Mesenchymal stem cell (in vitro differentiated cells and primary cell): ENCODE measurements around the gene STON2.

Source experiments
- DNase-seq: peaks from one replicate; pipeline ENCODE4 v3.0.0-alpha.2; 2013
- H2AFZ ChIP-seq: one replicate; pipeline ENCODE4 v1.6.1; 2013; ENCODE audit warnings: low read depth, mild to moderate bottlenecking, control low read depth, inconsistent platforms, low read length, moderate library complexity
- H2AK5ac ChIP-seq: 2 replicates; pipeline ENCODE4 v1.6.1; 2013; ENCODE audit warnings: low read length, moderate library complexity, mild to moderate bottlenecking, inconsistent platforms; ENCODE audit not compliant: severe bottlenecking
- H2BK120ac ChIP-seq: one replicate; pipeline ENCODE4 v1.6.1; 2013; ENCODE audit warnings: low read depth, mild to moderate bottlenecking, inconsistent platforms, low read length, moderate library complexity
- H2BK12ac ChIP-seq, 2 experiments: one replicate each; pipeline ENCODE4 v1.6.1; 2013; ENCODE audit warnings: inconsistent platforms in 2 of 2, low read length in 2 of 2, mild to moderate bottlenecking in 2 of 2, moderate library complexity in 2 of 2, control low read depth in 1 of 2
- H2BK15ac ChIP-seq: one replicate; pipeline ENCODE4 v1.6.1; 2013; ENCODE audit warnings: mild to moderate bottlenecking, low read depth, inconsistent platforms; ENCODE audit not compliant: poor library complexity, severe bottlenecking
- H2BK5ac ChIP-seq: 2 replicates; pipeline ENCODE4 v1.6.1; 2013; ENCODE audit warnings: low read depth, mild to moderate bottlenecking, low read length, control low read depth, inconsistent platforms; ENCODE audit not compliant: poor library complexity, severe bottlenecking
- H3K14ac ChIP-seq, 2 experiments: one replicate each; pipeline ENCODE4 v1.6.1; 2013; ENCODE audit warnings: inconsistent platforms in 2 of 2, low read length in 2 of 2, control low read depth in 1 of 2, mild to moderate bottlenecking in 1 of 2, moderate library complexity in 1 of 2
- H3K18ac ChIP-seq, 2 experiments: one replicate each; pipeline ENCODE4 v1.6.1; 2013; ENCODE audit warnings: inconsistent platforms in 2 of 2, low read length in 2 of 2, control low read depth in 1 of 2, low read depth in 1 of 2, mild to moderate bottlenecking in 1 of 2
- H3K23ac ChIP-seq, 2 experiments: one replicate each; pipeline ENCODE4 v1.6.1; 2013; ENCODE audit warnings: inconsistent platforms in 2 of 2, low read length in 2 of 2, mild to moderate bottlenecking in 2 of 2, moderate library complexity in 2 of 2, control low read depth in 1 of 2
- H3K27ac ChIP-seq: 2 replicates; pipeline ENCODE4 v1.5.1; 2013; ENCODE audit warnings: mild to moderate bottlenecking, moderate library complexity, low read length, control low read depth, inconsistent platforms; ENCODE audit not compliant: poor library complexity, severe bottlenecking
- H3K27me3 ChIP-seq, 2 experiments: 2 replicates each; pipeline versions ENCODE4 v1.6.1 to v1.7.0; 2013; ENCODE audit warnings: low read length in 2 of 2, mild to moderate bottlenecking in 2 of 2, moderate library complexity in 2 of 2, control low read depth in 1 of 2, inconsistent platforms in 1 of 2; ENCODE audit not compliant: control insufficient read depth in 1 of 2, insufficient read depth in 1 of 2
- H3K36me3 ChIP-seq, 2 experiments: 2 replicates each; pipeline versions ENCODE4 v1.6.1 to v1.7.0; 2013; ENCODE audit warnings: low read length in 2 of 2, control low read depth in 1 of 2, inconsistent platforms in 1 of 2, low read depth in 1 of 2, mild to moderate bottlenecking in 1 of 2; ENCODE audit not compliant: insufficient read depth in 2 of 2, control insufficient read depth in 1 of 2
- H3K4ac ChIP-seq, 2 experiments: one replicate each; pipeline ENCODE4 v1.6.1; 2013; ENCODE audit warnings: inconsistent platforms in 2 of 2, low read length in 2 of 2, mild to moderate bottlenecking in 2 of 2, moderate library complexity in 2 of 2, control low read depth in 1 of 2, low read depth in 1 of 2
- H3K4me1 ChIP-seq: 2 replicates; pipeline ENCODE4 v1.6.1; 2013; ENCODE audit warnings: low read depth, low read length, control low read depth; ENCODE audit not compliant: control insufficient read depth, insufficient read depth
- H3K4me2 ChIP-seq: 2 replicates; pipeline ENCODE4 v1.6.1; 2013; ENCODE audit warnings: low read length, mild to moderate bottlenecking, inconsistent platforms; ENCODE audit not compliant: poor library complexity, severe bottlenecking
- H3K4me3 ChIP-seq, 2 experiments: 2 replicates each; pipeline versions ENCODE4 v1.5.1 to v1.7.0; 2013; ENCODE audit warnings: low read length in 2 of 2, mild to moderate bottlenecking in 2 of 2, control low read depth in 1 of 2, low read depth in 1 of 2; ENCODE audit not compliant: insufficient read depth in 1 of 2
- H3K79me1 ChIP-seq: replicated peaks from 2 replicates; pipeline ENCODE4 v1.6.1; 2013; ENCODE audit warnings: mild to moderate bottlenecking, control low read depth, low read length, inconsistent platforms; ENCODE audit not compliant: poor library complexity, severe bottlenecking
- H3K9ac ChIP-seq: 2 replicates; pipeline ENCODE4 v1.7.0; 2013; ENCODE audit warnings: mild to moderate bottlenecking, low read length, moderate library complexity
- H3K9me3 ChIP-seq: 2 replicates; pipeline ENCODE4 v1.7.0; 2013; ENCODE audit warnings: mild to moderate bottlenecking, low read length; ENCODE audit not compliant: control insufficient read depth
- H4K8ac ChIP-seq: one replicate; pipeline ENCODE4 v1.6.1; 2013; ENCODE audit warnings: inconsistent platforms, mild to moderate bottlenecking, low read length, moderate library complexity
- H4K91ac ChIP-seq: one replicate; pipeline ENCODE4 v1.6.1; 2013; ENCODE audit warnings: mild to moderate bottlenecking, low read length, inconsistent platforms
- WGBS: methylation state at CpG from one replicate; pipeline ENCODE4 v1.1.7; 2013; ENCODE audit warnings: mixed read lengths; 5-methylcytosine and 5-hydroxymethylcytosine counted together

STON2 gene

GRCh38 chr14:81234278-81234677, 165.8 kb downstream of the STON2 start:
- Histone ChIP-seq H3K27me3 (no peaks in the 10 kb centered on the region), H3K27ac (no peak overlapping the region), H4K8ac (no peak overlapping the region), H3K18ac (no peak overlapping the region), H3K4me2 (no peak overlapping the region), H3K9me3 (no peaks in the 10 kb centered on the region), H2AFZ (no peak overlapping the region), H3K79me1 (no peaks in the 10 kb centered on the region), H3K4me1 (peaks cover 3% of the 10 kb centered on the region), H3K9ac (no peak overlapping the region), H2AK5ac (no peak overlapping the region), H2BK15ac (no peak overlapping the region), H4K91ac (no peak overlapping the region), H2BK12ac (no peak overlapping the region), H2BK5ac (no peak overlapping the region), H3K4ac (no peak overlapping the region), H3K14ac (no peak overlapping the region), H2BK120ac (no peak overlapping the region), H3K4me3 (no peak overlapping the region), H3K23ac (no peak overlapping the region), H3K36me3 (no peaks in the 10 kb centered on the region)
- DNase-seq, result no peak

- Histone ChIP-seq H3K36me3 (no peaks in the 10 kb centered on the region), H3K79me1 (no peaks in the 10 kb centered on the region), H2AFZ (no peak overlapping the region), H3K27me3 (no peaks in the 10 kb centered on the region), H3K4me2 (no peak overlapping the region), H3K14ac (no peak overlapping the region), H3K4me1 (peaks cover 3% of the 10 kb centered on the region), H2BK120ac (no peak overlapping the region), H3K9me3 (no peaks in the 10 kb centered on the region), H3K27ac (no peak overlapping the region), H2BK15ac (no peak overlapping the region), H2AK5ac (no peak overlapping the region), H3K4me3 (no peak overlapping the region), H2BK12ac (no peak overlapping the region), H3K4ac (no peak overlapping the region), H4K8ac (no peak overlapping the region), H4K91ac (no peak overlapping the region), H3K18ac (no peak overlapping the region), H3K23ac (no peak overlapping the region), H2BK5ac (no peak overlapping the region), H3K9ac (no peak overlapping the region)
- DNase-seq, result no peak
- WGBS, result 96% methylated on average over 1 of the region's 1 CpG
Observed at GRCh38 chr14:81233615-81234014, 166.5 kb downstream of the STON2 start.

- H3K36me3 ChIP-seq, result no peaks in the 10 kb centered on the region
- no peak overlapping the region for H3K4me2 ChIP-seq
- no peak overlapping the region for H2BK15ac ChIP-seq
- no peaks in the 10 kb centered on the region for H3K9me3 ChIP-seq
- no peak overlapping the region for H3K23ac ChIP-seq
- WGBS, result 73% methylated on average over 1 of the region's 1 CpG
- H3K4ac ChIP-seq, result no peak overlapping the region
- H4K91ac ChIP-seq, result no peak overlapping the region
- H3K18ac ChIP-seq, result no peak overlapping the region
- no peak overlapping the region for H3K14ac ChIP-seq
- no peak overlapping the region for H2BK120ac ChIP-seq
- no peak overlapping the region for H2AFZ ChIP-seq
- no peak overlapping the region for H2BK5ac ChIP-seq
- H4K8ac ChIP-seq, result no peak overlapping the region
- H3K79me1 ChIP-seq, result no peaks in the 10 kb centered on the region
- no peak overlapping the region for H3K27ac ChIP-seq
- no peak overlapping the region for H3K9ac ChIP-seq
- H3K4me3 ChIP-seq, result no peak overlapping the region
- no peak for DNase-seq
- no peak overlapping the region for H2AK5ac ChIP-seq
- no peak overlapping the region for H2BK12ac ChIP-seq
- no peaks in the 10 kb centered on the region for H3K27me3 ChIP-seq
- peaks cover 3% of the 10 kb centered on the region for H3K4me1 ChIP-seq
Observed at GRCh38 chr14:81231540-81231939, 168.6 kb downstream of the STON2 start.

- no peak overlapping the region for H2BK12ac ChIP-seq
- no peaks in the 10 kb centered on the region for H3K27me3 ChIP-seq
- H3K9me3 ChIP-seq, result no peaks in the 10 kb centered on the region
- H3K4me2 ChIP-seq, result no peak overlapping the region
- H3K36me3 ChIP-seq, result no peaks in the 10 kb centered on the region
- H2BK5ac ChIP-seq, result no peak overlapping the region
- no peak overlapping the region for H3K4ac ChIP-seq
- no CpG with 5 or more reads among the region's 1 CpG for WGBS
- no peak overlapping the region for H2BK120ac ChIP-seq
- no peak overlapping the region for H4K8ac ChIP-seq
- H3K27ac ChIP-seq, result no peak overlapping the region
- no peak overlapping the region for H3K14ac ChIP-seq
- no peak for DNase-seq
- no peak overlapping the region for H3K23ac ChIP-seq
- H2BK15ac ChIP-seq, result no peak overlapping the region
- H3K79me1 ChIP-seq, result no peaks in the 10 kb centered on the region
- H3K9ac ChIP-seq, result no peak overlapping the region
- H4K91ac ChIP-seq, result no peak overlapping the region
- H3K4me1 ChIP-seq, result no peaks in the 10 kb centered on the region
- H2AFZ ChIP-seq, result no peak overlapping the region
- no peak overlapping the region for H2AK5ac ChIP-seq
- no peak overlapping the region for H3K4me3 ChIP-seq
- H3K18ac ChIP-seq, result no peak overlapping the region
Observed at GRCh38 chr14:81224222-81224621, 175.9 kb downstream of the STON2 start.
